NCI-H460 (cell line): Measurements from ENCODE around the gene MRPL49. TPM values are rescaled to one million over a fixed set of nuclear protein-coding genes. Genes with fewer than 3 reads are reported as not detected.

Experiments
- DNase-seq: peaks from one replicate; pipeline ENCODE4 v3.0.0-alpha.2; 2016; ENCODE audit warnings: low read depth; ENCODE audit errors: extremely low read depth
- polyA plus RNA-seq: library from polyadenylated mRNA; depleted of rRNA; stranded (reverse); fragments of >200 nt; gene quantifications from 2 replicates; pipeline ENCODE4 v1.2.3, GENCODE V29; 2014; cell fraction: nucleus; rRNA removed
- total RNA-seq: library from RNA; depleted of rRNA; stranded (reverse); fragments of >200 nt; shearing (Covaris generic); gene quantifications from 2 replicates; pipeline ENCODE4 v1.2.3, GENCODE V29; 2014; rRNA removed

The MRPL49 gene
- 50.8 and 62.0 TPM in 2 replicates for total RNA-seq
- polyA plus RNA-seq: 40.9 and 45.8 TPM in 2 replicates

DNA sequence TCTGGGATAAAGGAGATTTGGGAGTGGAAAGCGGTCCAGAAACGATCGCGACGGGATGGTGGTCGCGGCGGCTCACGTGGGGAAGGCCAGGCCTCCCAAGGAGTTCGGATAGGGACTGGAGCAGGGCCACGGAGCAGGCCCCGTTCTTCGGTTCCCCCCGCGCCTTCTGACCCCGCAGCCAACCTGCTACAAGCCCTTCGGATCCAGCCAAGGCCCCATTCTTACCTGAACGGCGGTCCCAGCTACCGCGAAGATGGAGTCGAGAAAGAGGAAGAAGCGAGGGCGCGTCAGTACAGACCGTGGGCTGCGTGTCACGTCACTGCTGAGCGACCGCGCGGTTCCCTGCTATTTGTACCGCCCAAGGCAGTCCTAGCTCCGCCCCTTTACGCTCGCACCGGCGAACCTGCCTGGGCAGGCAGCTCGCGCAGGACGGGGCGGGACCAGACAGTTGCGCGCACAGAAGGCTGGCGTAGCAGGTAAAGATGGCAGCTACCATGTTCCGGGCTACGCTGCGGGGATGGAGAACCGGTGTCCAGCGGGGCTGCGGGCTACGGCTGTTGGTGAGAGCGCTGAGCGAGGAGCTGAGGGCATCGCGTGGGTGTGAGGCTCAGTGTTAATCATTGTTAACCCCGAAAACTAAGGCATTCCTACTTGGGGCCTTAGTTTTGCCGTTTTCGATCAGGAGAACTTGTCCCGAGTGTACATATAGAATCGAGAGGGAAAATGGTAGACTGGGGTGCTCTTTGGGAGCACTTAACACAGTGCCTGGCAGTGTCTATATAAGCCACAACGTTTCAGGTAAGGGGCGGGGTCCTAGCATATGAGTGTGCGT lies at the start of gene MRPL49, which contains the start of gene FAU:
Gene MRPL49, plus strand, starts transcription at position 457 of the 832 bp plus-strand sequence. Its CDS starts 26 bp downstream, at position 483.
Gene FAU, minus strand, starts transcription at position 270 of the 832 bp plus-strand sequence. CDS start 321 bp downstream, outside the sequence.
- peak; percentile 94 for DNase-seq

DNA sequence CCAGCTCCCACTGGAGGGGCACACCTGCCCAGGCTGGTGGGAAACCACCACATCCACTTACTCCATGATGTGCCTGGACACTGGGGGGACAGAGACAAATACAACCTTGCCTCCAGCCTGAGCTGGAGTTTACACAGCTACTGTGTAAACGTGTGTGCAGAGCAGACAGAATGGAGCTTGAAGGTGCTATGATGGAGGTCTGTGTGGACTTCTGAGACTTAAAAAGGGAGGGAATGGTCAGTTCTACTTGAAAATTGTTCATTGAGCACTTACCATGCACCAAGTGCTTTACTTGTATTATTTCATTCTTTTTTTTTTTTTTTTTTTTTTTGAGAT lies 49.5 kb upstream of the MRPL49 start:
- DNase-seq: no peak

DNA sequence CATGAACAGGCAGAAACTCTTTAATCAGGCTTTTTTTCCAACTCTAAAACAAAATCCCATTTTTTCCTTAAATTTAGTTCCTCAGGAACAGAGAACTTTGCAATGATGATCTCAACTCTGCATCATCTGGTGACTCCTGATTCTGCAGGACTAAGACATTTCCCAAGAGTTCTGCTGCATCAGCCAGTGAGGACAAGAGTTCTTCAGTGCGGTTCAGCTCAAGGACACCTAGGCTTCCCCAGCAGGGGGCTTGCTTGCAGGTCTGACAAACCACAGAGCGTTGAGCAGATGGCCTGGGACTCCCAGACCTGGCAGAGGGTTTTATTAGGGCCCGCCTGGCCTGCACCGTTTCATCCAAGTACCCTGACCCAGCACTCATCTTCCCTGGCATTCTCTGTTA lies 44.7 kb upstream of the MRPL49 start:
- no peak for DNase-seq

DNA sequence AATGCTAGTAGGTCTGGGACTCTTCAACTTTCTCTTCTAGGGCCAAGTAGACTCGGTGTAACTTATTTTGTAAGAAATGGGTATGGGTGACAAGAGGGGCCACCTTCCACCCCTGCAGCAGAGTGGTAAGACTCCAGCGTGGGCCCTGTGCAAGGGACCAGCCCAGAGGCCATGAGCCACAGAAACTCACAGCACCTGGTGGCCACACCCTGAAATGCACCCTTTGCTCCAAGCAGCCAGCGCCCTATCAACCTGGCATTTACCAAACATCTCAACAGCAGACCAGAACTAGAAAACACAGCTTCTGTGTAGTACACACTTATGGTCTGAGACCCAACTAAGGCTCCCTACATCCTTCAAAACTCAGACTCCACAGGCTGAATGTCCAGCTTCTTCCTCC lies 44.0 kb upstream of the MRPL49 start:
- DNase-seq: peak; percentile 17

DNA sequence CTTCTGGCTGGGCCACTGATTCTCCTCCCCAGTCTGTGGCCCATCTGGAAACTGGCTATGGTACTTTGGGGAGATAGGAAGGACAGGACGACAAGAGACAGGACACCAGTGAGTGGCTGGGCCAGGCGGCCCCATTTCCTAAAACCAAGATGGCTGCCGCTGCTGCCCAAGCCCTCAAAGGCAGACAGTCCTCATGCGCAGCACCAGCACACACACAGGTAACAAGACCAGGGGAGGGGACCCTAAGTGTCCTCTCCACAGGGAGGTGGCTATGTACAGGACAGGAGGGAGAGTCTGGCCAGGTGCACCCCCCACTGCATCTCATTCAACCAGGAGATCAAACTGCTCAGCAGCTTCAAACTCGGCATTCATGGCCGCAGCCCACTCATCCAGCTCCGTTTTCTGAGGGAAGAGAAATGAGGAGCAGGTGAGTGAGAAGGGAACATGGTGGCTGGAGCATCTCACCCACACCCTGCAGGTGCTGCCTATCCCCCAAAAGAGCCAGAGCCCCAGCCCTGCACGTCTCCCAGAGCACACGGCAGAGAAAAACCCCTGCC lies 43.3 kb upstream of the MRPL49 start:
- no peak for DNase-seq

DNA sequence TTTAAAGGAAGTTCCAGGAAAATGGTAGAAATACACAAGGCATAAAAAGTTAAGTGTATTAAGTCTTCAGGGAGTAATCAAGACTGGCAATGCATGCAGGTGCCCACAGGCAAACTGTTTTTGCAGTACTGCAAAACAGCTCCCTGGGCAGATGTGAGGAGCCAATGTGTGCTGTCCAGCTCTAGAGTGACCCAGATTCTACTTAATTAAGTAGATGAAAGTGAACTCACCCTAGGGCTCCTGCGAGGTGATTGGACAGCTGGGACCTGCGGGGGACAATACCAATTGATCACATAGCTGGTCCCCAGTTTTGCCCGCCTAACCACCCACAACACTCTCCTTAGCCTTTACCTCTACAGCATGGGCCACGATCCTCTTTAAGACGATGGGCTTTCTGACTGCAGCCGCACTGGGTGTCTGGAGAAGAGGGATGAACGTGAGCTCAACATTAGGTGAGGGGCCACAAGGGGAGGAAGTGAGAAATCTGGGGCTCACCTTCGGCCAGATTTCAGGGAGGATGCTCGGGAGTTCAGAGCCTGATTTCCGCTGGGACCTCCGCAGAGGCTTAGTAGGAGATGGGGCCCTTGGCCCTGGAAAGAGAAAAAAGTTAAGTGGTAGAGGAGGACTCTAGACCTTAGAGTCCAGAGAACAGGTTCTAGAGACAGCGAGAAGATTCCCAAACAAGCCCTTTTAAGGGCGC lies 38.8 kb upstream of the MRPL49 start:
- DNase-seq: no peak

DNA sequence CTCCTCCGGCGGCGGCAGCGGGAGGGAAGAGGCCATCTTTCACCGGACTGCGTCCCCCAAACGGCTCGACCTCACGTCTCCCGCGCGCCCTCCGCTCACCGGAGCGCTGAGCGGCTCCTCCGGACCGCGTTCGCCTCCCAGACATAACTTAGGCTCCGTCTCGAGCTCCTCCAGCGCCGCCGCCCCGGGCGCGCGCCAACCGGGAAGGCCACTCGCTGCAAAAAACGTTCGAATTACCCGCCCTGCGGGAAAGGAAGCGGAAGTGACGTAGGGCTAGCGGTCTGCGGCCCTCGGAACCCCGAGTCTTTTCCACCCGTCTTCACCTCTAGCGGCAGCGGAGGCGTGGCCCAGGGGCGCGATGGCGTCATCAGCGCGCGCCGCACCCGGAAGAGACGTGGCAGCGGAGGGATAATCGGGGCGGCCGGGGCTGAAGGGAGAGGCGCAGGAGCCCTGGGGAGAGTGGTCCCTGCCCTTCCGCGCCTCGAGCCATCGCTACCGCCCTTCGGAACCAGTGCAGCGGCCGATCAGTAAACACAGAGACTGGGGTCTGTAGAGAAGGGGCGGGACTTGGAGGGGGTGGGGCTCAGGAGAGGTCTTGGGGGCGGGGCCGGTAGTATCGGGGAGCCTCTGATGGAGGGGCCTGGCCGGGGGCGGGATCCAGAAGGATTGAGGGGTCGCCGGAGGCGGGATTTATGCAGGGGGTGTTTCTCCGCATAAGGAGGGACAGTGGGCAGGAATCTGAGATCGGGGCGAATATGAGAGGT lies 38.1 kb upstream of the MRPL49 start, which contains the start of the genes CDCA5 and ZFPL1:
Gene CDCA5, minus strand, starts transcription at position 207 of the 764 bp plus-strand sequence. Its CDS starts 62 bp downstream, at position 145.
Gene ZFPL1, plus strand, starts transcription at position 389 of the 764 bp plus-strand sequence. CDS start 477 bp downstream, outside the sequence.
- DNase-seq: peak; percentile 89

DNA sequence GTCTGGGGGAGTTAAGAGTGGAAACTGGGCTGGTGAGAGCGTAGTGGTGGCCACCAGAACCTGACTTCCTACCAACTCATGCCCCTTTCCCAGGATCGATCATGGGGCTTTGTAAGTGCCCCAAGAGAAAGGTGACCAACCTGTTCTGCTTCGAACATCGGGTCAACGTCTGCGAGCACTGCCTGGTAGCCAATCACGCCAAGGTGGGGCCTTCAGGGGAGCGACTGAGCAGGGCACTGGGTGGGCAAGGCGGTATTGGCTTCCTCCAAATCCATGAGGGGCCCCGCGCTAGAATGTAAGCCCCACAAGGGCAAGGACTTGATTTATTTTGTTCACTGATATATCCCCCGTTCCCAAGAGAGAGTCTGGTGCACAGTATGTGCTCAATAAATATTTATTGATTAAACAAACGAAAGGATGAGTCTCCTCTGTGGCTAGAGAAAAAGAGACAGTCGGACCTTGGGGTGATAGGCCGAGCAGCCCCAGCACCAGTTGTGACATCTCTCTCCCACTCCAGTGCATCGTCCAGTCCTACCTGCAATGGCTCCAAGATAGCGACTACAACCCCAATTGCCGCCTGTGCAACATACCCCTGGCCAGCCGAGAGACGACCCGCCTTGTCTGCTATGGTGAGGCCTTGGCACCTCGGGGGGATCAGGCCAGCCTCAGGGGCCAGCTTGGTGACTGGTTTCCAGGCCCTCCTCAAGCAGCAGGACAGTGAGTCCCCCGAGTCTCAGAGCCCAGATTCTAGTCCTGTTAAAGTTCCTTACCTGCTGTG lies 37.3 kb upstream of the MRPL49 start:
- DNase-seq: no peak

DNA sequence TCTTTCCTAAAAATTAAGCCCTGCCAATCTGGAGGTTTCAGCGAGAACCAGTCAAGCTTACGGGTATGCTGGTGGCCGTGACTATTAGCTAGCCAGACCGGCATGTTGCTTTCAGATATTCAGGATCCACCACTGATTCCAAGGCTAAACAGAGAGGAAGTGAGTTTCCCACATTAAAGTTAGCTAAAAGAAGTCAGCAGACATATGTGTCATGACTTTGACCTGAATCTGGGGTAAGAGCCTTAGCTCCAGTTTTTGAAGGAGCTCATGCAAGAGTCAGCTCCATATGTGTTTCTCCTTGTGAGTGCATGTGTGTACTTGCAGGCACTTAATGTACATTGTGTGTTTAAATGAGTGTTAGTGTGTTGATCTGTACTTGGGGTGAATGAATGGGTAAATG lies 36.7 kb upstream of the MRPL49 start:
- no peak for DNase-seq

DNA sequence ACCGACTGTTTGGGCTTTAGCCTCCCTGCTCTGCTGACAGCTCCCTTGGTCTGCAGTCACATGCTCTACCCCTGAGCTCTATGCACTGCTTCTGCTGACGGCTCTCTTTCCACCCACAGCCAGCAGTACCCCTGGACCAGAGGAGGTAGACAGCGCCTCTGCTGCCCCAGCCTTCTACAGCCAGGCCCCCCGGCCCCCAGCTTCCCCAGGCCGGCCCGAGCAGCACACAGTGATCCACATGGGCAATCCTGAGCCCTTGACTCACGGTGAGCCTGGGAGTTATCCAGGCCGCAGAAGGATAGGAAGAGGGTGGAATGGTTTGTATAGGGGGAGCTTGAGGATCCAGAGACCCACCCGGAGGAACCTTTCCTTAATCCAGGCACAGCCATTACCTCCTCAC lies 35.3 kb upstream of the MRPL49 start:
- no peak for DNase-seq

DNA sequence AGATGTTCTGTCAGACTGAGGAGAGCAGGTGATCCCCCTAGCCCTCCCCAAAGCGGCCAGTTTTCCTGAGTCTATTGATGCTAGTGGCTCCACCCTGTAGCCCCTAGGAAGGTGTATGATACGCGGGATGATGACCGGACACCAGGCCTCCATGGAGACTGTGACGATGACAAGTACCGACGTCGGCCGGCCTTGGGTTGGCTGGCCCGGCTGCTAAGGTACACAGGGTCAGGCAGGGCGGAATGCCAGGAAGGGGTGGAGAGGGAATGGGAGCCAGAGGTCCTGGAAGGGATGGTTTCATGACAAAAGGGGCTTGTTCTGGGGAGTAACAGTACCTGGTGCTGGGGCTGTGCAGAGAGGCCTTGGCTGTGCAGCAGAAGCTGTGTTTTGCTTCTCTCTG lies 34.9 kb upstream of the MRPL49 start:
- no peak for DNase-seq

DNA sequence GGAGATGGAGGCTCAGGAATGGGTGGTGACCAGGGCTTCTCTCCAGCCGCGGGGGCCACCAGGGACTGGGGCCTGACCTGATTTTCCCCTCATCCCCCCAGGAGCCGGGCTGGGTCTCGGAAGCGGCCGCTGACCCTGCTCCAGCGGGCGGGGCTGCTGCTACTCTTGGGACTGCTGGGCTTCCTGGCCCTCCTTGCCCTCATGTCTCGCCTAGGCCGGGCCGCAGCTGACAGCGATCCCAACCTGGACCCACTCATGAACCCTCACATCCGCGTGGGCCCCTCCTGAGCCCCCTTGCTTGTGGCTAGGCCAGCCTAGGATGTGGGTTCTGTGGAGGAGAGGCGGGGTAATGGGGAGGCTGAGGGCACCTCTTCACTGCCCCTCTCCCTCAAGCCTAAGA lies 34.3 kb upstream of the MRPL49 start:
- no peak for DNase-seq

DNA sequence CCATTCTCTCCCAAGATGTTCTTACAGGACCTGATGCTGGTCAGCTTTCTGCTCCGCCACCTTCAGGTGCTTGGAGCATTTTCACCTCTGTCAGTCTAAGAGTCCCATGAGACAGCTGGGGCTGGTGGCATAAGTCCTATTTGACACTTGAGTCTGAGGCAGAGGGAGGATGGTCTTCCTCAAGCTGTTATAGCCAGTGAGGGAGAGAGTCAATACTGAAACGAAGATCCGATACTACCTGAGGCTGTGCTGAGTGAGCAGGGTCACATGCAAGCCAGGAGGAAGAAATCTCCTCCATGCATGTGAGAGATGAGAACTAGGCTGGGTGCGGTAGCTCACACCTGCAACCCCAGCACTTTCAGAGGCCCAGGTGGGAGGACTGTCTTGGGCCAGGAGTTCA lies 32.5 kb upstream of the MRPL49 start:
- DNase-seq: no peak

DNA sequence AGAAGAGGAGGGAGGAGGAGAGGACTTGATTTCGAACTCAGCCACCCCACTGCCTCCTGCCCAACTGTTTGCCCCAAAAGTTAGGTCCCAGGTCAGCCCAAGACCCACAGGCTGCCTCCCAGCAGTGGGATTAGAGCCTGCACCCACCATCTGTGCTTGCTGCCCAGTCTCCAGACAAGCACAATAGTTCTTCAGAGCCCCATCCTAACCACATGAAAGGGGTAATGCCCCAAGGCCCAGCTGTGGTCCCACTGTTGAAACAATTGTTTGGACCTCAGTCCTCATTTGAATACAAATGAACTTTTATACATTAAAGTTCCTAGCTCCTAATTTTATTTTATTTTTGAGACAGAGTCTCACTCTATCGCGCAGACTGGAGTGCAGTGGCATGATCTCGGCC lies 31.5 kb upstream of the MRPL49 start:
- DNase-seq: no peak

DNA sequence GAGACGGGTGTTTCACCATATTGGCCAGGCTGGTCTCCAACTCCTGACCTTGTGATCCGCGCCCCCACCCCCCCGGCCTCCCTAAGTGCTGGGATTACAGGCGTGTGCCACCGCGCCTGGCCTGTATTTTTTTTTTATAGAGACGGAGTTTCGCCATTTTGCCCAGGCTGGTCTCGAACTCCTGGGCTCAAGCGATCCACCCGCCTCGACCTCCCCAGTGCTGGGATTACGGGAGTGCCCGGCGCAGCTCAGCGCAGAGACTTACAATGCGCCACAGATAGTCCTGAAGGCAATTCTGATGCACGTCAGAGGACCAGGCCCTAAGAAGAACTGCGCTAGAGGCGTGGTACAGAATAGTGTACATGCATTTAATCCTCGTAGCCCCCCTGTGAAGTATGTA lies 26.7 kb upstream of the MRPL49 start:
- no peak for DNase-seq

DNA sequence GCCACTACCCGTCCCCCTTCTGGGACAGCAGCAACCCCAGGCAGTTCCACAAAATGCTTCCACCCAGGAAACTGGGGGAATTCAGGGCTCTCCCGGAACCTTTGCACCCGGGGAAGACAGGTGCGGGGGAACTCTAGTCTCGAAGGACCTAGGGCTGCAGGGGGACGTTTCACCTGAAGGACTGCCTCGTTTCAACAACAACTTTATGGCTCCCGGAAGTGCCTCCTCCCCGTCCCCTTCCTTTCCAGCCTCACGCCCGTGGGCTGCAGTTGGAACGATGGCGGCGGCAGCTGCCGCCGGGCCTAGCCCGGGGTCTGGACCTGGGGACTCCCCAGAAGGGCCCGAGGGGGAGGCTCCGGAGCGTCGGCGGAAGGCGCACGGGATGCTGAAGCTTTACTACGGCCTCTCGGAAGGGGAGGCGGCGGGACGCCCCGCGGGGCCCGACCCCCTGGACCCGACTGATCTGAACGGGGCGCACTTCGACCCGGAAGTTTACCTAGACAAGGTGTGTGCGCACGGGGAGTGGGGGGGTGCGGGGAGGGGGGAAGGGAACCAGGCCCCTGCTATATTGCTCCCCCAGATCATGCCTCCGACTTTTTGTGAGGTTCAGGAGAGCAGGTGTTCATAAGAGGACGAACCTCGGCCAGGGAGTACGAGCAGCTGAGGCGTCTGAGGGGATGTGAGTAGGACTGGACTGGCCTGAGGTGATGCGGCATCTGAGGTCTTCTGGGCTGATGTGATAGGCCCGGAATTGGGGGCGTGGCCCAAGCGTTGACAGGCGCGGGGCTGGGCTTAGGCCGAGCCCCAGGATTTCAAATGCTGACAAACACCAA lies 25.9 kb upstream of the MRPL49 start, which contains the start of gene VPS51:
Gene VPS51, plus strand, starts transcription at position 241 of the 833 bp plus-strand sequence. Its CDS starts 37 bp downstream, at position 278.
- peak; percentile 69 for DNase-seq

DNA sequence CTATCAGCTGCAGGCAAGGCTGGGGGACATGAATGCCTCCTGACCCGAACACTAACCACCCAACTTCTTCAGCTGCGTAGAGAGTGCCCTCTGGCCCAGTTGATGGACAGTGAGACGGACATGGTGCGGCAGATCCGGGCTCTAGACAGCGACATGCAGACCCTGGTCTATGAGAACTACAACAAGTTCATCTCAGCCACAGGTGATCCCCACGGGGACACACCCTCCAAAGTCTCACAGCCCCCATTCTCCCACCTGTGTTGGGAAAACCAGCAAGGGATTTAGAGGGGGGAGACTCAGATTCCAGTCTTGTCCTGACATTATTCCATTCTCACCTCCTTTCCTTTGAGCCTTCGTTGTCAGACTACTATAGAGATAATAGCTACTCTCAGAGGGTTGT lies 25.2 kb upstream of the MRPL49 start:
- DNase-seq: no peak

DNA sequence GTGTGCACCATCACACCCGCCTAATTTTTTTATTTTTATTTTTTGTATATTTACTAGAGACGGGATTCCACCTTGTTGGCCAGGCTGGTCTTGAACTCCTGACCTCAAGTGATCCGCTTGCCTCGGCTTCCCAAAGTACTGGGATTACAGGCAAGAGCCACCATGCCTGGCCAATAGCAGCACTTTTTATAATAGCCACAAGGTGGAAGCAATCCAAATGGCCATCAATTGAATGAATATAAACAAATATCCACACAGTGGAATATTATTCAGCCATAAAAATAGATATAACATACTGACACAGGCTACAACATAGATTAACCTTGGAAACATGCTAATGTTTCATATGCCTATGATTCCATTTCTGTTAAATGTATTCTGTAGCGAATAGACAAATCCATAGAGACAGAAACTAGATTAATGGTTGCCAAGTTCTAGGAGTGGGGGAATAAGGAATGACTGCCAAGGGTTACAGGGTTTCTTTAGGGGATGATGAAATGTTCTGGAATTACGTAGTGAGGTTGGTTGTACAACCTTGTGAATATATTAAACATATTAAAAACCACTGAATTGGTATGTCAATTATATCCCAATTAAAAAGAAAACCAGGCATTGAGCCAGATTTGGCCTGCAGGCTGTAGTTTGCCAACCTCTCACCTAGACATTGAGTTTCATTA lies 21.3 kb upstream of the MRPL49 start:
- no peak for DNase-seq
